HG03442 (cell line): ENCODE data around the gene TMEM204.
"Not testable (repeated sequence)": the region's sequence is repeated elsewhere in the genome, so short reads cannot be mapped to it uniquely, and the experiment has no call there.

Experiments
- ATAC-seq: cut with Tn5 transposase; IDR thresholded peaks from one replicate; pipeline ENCODE4 v1.9.1; 2021; ENCODE audit warnings: mild to moderate bottlenecking, moderate library complexity; ENCODE audit not compliant: unreplicated experiment

Gene TMEM204

GRCh38 chr16:1581804-1582203 lies 48.3 kb downstream of the TMEM204 start:
- ATAC-seq: no peak

GRCh38 chr16:1583180-1583579 lies 49.7 kb downstream of the TMEM204 start:
- no peak for ATAC-seq

GRCh38 chr16:1584926-1585484 lies 51.5 kb downstream of the TMEM204 start:
- no peak for ATAC-seq

GRCh38 chr16:1590366-1590765 lies 56.9 kb downstream of the TMEM204 start:
- no peak for ATAC-seq

GRCh38 chr16:1590930-1591705 lies 57.7 kb downstream of the TMEM204 start:
- ATAC-seq: no peak

GRCh38 chr16:1592446-1592845 lies 59.0 kb downstream of the TMEM204 start:
- ATAC-seq: no peak

GRCh38 chr16:1595511-1595910 lies 62.0 kb downstream of the TMEM204 start:
- not testable (repeated sequence) for ATAC-seq

GRCh38 chr16:1596516-1596915 lies 63.0 kb downstream of the TMEM204 start:
- no peak for ATAC-seq

- ATAC-seq: no peak
Measured at GRCh38 chr16:1597154-1597553, 63.7 kb downstream of the TMEM204 start.

GRCh38 chr16:1601031-1601430 lies 67.6 kb downstream of the TMEM204 start:
- no peak for ATAC-seq

GRCh38 chr16:1601489-1601888 lies 68.0 kb downstream of the TMEM204 start:
- ATAC-seq: no peak

GRCh38 chr16:1602285-1602684 lies 68.8 kb downstream of the TMEM204 start:
- ATAC-seq: no peak
